Stimulated activated CD8-positive, alpha-beta memory T cell treated with anti-CD3 and anti-CD28 coated beads, Interleukin-2, amount 100 ng/mL, for 48 hours (primary cell): ENCODE measurements around the gene ZSWIM3.
"Not testable (repeated sequence)": the region's sequence is repeated elsewhere in the genome, so short reads cannot be mapped to it uniquely, and the experiment has no call there.

Source experiments
- DNase-seq, 2 donors: peaks; one replicate each; pipeline ENCODE4 v3.0.0-alpha.2; 2020; ENCODE audit warnings: low read depth in 2 of 2

ZSWIM3 gene

GRCh38 chr20:45861221-45862075 lies 4.0 kb downstream of the ZSWIM3 start:
- DNase-seq: no peak

- no peak for DNase-seq
These were observed 6.4 kb downstream of the ZSWIM3 start for GRCh38 chr20:45863543-45864470.

- no peak for DNase-seq
These were observed 9.0 kb downstream of the ZSWIM3 start for GRCh38 chr20:45866454-45866853.

GRCh38 chr20:45867136-45867818 lies 9.9 kb downstream of the ZSWIM3 start:
- no peak for DNase-seq

GRCh38 chr20:45867819-45868176 lies 10.4 kb downstream of the ZSWIM3 start:
- no peak for DNase-seq

GRCh38 chr20:45872626-45873025 lies 15.2 kb downstream of the ZSWIM3 start:
- no peak for DNase-seq

GRCh38 chr20:45873409-45874103 lies 16.1 kb downstream of the ZSWIM3 start:
- DNase-seq: no peak

- not testable (repeated sequence) for DNase-seq
These were observed 16.7 kb downstream of the ZSWIM3 start for GRCh38 chr20:45874104-45874481.

GRCh38 chr20:45874576-45874975 lies 17.2 kb downstream of the ZSWIM3 start:
- no peak for DNase-seq

GRCh38 chr20:45878076-45878761 lies 20.8 kb downstream of the ZSWIM3 start:
- DNase-seq: no peak

- peak; percentile 88 to 99 for DNase-seq
These were observed 23.8 kb downstream of the ZSWIM3 start, which contains the start of gene ZSWIM1 for GRCh38 chr20:45880988-45881788. Gene ZSWIM1, plus strand, starts transcription at chr20:45881227. Its CDS starts 1,366 bp downstream, at chr20:45882593.

- no peak for DNase-seq
These were observed 25.2 kb downstream of the ZSWIM3 start for GRCh38 chr20:45882469-45883099.

- no peak for DNase-seq
These were observed 25.7 kb downstream of the ZSWIM3 start for GRCh38 chr20:45883100-45883469.

GRCh38 chr20:45886590-45887345 lies 29.4 kb downstream of the ZSWIM3 start:
- no peak for DNase-seq

GRCh38 chr20:45887346-45887715 lies 29.9 kb downstream of the ZSWIM3 start, which contains the start of gene SPATA25:
Gene SPATA25, minus strand, starts transcription at chr20:45887622. Its CDS starts 32 bp downstream, at chr20:45887590.
- no peak for DNase-seq

GRCh38 chr20:45888681-45889080 lies 31.3 kb downstream of the ZSWIM3 start:
- no peak for DNase-seq

GRCh38 chr20:45890077-45890984 lies 32.9 kb downstream of the ZSWIM3 start:
- DNase-seq: peak in 1 of 2 donors; percentile 21
